Measurements from ENCODE around the gene ACTR3C.
A peak's percentile ranks its signal among the peaks of the same experiment; 100 is the strongest.

ACTR3C gene

DNA sequence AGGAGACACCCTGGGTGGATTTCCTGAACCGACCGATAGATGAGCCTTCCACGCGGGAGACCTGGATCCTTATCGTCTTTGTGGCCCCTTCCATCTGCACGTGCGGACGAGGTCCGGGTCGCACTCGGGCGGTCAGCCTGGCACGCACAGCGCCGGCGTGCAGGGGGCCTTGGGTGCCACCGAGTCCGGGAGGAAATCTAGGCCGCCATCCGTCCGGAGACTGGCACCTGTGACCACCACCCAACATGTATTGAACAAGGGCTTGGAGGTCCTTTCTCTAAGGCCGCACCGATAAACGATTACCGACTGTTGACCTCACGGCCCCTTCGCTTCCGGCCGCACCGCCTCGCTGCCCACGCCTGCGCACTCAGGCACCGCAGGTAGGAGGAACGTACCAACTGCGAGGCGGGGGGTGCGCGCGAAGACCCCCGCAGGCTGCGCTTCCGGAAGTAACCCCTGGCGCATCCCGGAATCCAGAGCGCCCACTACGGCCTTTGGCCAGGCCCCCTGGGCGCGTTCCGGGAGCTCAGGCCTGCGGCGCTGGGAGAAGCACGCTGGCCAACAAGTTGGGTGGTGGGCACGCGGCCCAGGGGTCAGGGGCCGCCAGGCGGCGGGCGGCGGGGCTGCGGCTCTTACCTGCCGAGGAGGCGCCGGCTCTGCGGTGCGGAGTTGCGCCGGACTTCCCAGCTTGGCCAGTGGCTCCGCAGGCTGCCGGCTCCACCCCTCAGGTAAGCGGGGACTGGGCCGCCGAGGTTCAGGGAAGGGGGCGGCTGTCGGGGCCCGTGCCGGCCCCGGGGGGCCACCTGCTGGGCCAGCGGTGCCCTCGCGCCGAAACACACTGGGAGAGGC is at the start of gene ACTR3C, which contains the start of gene LRRC61:
TSS of gene ACTR3C (minus strand) at position 713 of the 849 bp plus-strand sequence. CDS start 28,249 bp downstream, outside the sequence.
TSS of gene LRRC61 (plus strand) at position 523 of the 849 bp plus-strand sequence. CDS start 13,507 bp downstream, outside the sequence.
- peak; percentile 22 to 51 for DNase-seq (ENCODE audit: extremely low read depth in 1 of 2, low read depth in 1 of 2)

DNA sequence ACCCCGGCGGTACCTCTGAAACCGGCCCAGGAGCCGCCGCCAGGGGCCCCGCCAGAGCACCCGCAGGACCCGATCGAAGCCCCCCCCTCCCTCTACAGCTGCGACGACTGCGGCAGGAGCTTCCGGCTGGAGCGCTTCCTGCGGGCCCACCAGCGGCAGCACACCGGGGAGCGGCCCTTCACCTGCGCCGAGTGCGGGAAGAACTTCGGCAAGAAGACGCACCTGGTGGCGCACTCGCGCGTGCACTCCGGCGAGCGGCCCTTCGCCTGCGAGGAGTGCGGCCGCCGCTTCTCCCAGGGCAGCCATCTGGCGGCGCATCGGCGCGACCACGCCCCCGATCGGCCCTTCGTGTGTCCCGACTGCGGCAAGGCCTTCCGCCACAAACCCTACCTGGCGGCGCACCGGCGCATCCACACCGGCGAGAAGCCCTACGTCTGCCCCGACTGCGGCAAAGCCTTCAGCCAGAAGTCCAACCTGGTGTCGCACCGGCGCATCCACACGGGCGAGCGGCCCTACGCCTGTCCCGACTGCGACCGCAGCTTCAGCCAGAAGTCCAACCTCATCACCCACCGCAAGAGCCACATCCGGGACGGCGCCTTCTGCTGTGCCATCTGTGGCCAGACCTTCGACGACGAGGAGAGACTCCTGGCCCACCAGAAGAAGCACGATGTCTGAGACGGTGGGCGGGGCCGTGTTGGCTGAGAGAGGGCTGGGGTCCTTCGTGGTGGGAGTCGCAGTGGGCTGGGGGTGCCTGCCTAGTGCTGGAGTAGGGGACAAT is 49.1 kb upstream of the ACTR3C start:
- no peak for DNase-seq (ENCODE audit: extremely low read depth in 1 of 2, low read depth in 1 of 2)

DNA sequence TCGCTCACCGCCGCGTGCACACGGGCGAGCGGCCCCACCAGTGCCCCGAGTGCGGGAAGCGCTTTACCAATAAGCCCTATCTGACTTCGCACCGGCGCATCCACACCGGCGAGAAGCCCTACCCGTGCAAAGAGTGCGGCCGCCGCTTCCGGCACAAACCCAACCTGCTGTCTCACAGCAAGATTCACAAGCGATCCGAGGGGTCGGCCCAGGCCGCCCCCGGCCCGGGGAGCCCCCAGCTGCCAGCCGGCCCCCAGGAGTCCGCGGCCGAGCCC is 48.6 kb upstream of the ACTR3C start:
- no peak for DNase-seq (ENCODE audit: extremely low read depth in 1 of 2, low read depth in 1 of 2)

DNA sequence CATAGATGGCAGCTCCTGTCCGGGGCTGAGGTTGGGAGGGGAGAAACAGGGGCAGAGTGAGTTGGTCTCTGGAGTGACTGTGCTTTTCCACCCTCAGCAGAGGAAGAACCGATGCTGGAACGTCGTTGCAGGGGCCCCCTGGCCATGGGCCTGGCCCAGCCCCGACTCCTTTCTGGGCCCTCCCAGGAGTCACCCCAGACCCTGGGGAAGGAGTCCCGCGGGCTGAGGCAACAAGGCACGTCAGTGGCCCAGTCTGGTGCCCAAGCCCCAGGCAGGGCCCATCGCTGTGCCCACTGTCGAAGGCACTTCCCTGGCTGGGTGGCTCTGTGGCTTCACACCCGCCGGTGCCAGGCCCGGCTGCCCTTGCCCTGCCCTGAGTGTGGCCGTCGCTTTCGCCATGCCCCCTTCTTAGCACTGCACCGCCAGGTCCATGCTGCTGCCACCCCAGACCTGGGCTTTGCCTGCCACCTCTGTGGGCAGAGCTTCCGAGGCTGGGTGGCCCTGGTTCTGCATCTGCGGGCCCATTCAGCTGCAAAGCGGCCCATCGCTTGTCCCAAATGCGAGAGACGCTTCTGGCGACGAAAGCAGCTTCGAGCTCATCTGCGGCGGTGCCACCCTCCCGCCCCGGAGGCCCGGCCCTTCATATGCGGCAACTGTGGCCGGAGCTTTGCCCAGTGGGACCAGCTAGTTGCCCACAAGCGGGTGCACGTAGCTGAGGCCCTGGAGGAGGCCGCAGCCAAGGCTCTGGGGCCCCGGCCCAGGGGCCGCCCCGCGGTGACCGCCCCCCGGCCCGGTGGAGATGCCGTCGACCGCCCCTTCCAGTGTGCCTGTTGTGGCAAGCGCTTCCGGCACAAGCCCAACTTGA is 48.0 kb upstream of the ACTR3C start:
- DNase-seq (ENCODE audit: extremely low read depth in 1 of 2, low read depth in 1 of 2): no peak

DNA sequence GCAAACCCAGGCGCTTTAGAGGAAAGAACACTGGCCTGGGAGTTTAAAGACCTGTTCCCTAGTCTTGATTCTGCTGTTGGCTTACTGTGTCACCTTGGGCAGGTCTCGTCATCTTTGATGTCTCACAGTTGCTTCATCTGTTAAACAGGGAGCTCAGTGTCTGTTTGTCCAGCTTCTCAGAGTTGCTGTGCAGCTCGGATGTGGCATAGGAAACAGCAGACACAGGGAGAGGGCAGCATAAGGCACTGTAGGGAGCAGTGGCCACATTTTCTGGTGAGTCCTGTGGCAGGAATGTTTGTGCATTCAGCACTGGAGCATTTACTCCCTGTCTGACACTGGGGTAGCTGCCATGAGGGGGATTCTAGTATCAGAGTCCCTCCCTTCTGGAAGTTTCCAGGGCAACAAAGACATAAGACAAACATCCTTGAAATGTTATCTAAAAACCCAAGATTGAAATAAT is 47.3 kb upstream of the ACTR3C start:
- DNase-seq (ENCODE audit: extremely low read depth in 1 of 2, low read depth in 1 of 2): no peak

DNA sequence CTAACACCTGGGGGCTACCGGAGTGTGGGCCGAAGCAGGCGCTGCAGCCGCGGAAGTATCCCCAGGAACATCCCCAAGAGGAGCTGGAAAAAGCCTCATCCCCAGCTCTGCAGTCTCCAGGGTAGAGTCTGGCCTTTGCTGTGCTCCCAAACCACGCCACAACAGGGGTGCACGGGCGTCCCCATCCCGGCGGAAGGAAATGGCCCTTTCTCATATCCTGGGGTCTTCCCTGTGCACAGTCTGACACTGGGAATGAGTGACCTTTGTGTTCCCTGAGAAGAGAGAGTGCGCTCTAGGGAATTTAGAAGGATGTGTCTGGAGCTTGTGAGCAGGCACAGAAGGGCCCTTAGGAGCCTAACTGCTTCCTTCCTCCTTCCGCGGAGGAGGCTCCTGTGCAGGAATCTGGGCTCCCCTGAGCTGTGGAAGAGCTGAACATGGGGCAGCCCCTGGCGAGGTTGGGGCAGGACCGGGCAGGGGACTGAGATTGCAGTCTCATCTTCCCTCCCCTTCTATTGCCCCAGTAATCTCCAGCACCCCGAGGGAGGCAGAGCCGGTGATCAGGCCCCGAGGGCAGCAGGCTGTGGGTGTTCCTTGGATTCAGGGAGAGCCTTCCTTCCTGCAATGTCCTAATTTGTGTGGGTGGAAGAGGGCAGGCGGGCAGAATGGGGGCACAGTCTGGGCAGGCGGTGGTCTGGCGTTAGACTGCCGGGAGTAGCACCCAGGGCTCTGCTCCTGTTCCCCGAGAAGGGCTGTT is 46.6 kb upstream of the ACTR3C start:
- DNase-seq (ENCODE audit: extremely low read depth in 1 of 2, low read depth in 1 of 2): no peak

DNA sequence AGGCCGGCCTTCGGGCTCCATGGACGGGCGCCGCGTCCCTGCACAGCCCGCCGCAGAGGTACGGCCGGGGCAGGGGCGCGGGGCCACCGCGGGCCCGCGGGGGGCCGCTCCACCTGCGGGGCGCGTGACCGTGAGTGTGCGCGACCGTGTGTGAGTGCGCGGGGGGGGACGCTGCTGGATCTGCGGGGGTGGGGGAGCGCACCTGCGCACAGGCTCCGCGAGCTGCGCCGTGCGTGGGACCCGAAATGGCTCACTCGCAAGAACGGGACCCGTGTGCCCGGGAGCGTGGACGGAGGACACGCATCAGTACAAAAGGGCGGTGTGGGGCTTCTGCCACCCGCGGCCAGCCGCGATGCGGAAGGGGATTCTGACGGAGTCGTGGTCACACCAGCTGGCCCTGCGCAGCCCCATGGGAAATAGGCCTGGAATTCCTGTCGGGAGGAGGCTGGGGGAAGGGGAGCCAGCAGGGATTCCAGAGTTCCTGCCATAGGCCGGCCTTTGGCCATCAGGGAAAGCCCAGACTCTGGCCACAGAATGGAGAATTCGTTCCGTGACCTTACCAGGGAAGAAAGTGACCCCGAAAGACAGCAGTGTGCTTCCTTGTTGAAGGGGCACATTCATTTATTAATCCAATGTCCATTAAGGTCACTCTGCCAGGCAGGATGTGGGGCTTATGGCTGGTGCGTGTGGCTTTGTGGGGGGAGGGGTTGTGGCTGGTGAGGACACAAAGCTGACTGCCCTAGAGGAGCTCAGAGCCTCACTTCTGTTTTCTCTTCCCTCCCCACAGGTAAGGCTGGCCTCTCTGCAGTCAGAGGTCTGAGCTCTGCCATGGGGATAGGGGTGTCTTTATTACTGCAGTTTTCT is 45.8 kb upstream of the ACTR3C start:
- DNase-seq (ENCODE audit: extremely low read depth in 1 of 2, low read depth in 1 of 2): peak in 1 of 2 donors; percentile 46

DNA sequence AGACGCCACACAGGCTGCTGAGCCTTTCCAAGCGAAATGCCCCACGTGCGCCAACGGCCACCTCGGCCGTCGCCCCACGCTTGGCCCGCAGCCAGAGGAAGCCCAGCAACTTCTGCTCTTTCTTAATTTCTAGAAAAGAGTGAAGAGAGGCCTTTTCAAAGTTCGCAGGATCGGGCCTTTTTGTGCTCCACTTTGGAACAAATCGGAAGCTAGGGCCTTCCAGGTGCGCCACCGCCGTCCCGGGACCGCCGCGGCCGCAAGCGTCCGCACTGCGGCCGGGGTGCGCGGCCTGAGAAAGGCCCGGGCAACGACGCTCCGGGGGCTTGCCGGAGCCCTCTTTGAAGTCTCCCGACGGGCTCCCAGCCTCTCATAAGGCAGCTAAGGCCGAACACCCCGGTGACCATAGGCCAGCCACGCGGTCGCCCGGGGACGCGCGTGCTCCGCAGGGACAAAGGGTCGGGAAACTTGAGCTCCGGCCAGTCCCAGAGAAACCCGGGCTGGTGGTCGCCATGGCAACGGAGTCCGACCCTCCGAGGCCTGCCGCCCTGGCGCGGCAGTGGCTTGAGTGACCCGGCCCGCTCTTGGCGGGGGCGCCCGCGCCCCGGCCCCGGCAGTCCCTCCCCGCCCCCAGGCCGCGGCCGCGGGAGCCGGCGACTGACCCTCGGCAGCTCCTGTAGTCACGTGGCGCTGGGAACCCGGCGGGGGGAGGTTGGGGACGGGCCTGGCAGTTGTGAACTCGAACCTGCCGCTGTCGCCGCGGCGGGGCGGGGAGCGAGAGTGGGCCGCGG is 44.9 kb upstream of the ACTR3C start, which contains the start of gene REPIN1:
TSS of gene REPIN1 (plus strand) at position 727 of the 788 bp plus-strand sequence. CDS start 890 bp downstream, outside the sequence.
- peak; percentile 62 to 76 for DNase-seq (ENCODE audit: extremely low read depth in 1 of 2, low read depth in 1 of 2)

DNA sequence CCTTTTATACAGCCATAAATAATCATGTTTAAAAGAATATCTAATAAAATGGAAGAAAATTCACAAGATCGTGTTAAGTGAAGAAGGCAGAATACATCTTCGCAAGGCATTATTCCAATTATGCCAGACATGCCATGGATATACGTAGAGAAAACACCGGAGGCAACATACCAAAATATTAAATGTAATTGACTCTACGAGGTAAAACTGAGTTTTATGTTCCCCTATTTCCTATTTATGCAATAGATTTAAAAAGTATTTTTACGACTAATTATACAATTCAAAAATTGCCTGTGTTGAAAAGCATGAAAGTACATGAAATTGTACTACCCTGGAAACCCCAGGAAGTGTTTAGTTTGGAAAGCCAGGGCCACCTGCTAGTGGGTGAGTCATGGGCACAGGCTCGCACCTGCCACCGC is 44.3 kb upstream of the ACTR3C start:
- no peak for DNase-seq (ENCODE audit: extremely low read depth in 1 of 2, low read depth in 1 of 2)

DNA sequence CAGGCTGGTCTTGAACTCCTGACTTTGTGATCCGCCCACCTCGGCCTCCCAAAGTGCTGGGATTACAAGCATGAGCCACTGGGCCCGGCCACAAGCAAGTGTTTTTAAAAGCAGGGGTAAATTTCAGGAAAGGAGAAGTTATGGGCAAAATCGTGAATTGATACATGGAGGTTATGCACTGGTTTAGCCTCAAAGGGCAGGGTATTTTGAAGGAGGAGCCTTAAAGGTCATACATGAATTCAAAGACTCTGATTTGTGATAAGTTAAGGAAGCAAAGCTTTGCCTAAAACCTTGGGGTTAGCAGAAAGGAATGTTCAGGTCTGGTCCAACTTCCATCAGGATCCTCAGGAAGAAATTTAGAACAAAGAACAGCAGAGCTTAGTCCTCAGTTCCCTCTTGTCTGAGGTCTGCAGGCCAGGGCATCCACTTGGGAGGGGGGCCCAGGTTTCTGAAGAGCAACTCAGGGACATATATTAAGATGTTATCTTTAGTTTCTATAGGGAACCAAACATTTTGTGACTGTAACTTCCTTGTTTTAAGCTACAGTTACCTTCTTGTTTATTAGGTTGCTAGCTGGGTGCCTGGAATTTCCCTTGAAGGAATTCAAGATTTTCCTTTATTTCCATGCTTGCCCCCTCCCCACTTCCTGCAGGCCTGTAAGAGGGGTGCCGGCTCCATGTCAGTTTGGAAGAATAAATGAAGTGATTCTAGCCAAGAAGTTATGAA is 42.5 kb upstream of the ACTR3C start:
- no peak for DNase-seq (ENCODE audit: extremely low read depth in 1 of 2, low read depth in 1 of 2)

DNA sequence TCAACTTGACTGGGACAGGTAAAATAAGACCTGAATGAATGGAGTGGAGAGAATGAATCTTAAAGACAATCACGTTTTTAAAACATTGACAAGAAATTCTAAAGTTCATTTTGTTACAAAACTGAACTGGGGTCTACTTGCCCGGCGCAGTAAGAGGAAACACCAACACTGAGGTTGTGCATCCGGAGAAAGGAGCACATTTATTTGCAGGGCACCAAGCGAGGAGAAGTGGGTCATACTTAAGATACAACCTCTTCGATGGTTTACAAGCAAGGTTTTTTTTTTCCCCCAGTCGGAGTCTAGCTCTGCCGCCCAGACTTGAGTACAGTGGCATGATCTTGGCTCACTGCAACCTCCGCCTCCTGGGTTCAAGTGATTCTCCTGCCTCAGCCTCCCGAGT is 41.8 kb upstream of the ACTR3C start:
- no peak for DNase-seq (ENCODE audit: extremely low read depth in 1 of 2, low read depth in 1 of 2)

DNA sequence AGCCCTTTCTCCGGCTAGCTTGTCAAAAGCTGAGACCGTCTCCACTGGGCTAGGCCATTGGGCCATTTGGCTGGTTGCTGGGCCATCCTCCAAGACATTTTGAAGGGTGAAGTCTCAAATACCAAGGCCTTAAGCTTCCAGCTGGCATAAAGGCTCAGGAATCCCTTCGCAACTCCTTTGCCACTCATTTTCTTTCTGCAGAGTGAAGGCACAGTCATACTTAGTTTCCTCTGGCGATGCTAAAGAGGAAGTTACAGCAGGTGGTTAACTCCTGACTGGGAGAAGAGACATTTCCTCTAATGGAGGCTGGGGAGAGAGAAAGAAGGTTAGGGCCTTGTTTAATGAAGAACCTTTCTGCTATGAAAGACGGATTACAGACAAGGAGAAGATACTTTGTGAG is 40.5 kb upstream of the ACTR3C start:
- DNase-seq (ENCODE audit: extremely low read depth in 1 of 2, low read depth in 1 of 2): no peak

DNA sequence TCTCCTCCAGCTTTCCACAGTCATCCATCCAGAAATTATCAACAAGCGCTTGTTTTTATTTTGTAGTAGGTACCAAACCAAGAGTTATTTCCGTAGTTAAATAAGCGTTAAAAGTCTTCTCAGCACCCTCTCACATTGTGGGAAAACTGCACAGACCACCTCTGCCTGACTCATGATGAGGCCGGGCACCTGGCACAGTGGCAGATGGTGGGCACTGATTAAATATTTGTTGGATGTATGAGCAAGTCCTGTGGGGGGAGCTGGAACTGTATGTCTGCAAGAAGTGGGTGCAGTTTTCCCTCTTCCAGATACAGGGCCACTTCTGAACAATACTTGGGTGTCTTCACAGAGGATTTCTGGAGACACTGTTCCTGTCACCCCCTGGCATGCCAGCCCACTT is 40.0 kb upstream of the ACTR3C start:
- no peak for DNase-seq (ENCODE audit: extremely low read depth in 1 of 2, low read depth in 1 of 2)

DNA sequence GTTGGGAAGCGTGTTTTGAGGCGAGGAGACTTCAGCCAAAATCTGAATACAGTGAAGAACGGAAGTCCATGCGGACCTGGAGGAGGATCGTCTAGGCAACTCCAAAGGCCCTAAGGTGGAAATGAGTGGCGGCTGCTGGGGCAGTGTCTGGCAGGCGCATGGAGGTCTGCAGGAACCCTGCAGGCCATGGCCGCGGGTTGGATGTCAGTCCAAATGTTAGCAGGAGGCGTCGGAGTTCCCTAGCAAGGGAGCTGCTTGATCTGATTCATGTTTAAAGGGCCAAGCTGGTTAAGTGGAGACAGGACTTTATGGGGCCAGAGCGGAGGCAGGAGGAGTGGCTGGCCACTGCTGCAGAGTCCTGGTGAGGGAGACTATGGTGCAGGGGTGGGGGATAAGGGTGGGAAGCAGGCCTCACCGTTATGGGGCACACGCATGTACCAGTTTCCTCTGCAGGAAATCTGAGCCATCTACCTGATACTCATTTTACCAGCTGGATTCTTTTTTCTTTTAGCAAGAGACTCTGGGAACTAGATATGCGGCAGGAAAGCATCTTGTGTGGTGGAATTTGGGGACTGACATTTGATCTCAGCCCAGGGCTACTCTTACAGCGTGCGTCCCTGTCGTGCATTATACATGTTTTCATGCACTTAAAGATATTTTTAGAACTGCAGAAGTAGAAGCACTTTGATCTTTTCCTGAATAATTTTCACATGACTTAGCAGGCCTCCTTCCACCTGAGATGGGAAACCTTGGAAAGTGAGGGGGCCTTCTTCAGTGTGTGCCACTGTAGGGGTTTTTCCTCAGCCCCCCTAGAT is 38.7 kb upstream of the ACTR3C start:
- no peak for DNase-seq (ENCODE audit: extremely low read depth in 1 of 2, low read depth in 1 of 2)

DNA sequence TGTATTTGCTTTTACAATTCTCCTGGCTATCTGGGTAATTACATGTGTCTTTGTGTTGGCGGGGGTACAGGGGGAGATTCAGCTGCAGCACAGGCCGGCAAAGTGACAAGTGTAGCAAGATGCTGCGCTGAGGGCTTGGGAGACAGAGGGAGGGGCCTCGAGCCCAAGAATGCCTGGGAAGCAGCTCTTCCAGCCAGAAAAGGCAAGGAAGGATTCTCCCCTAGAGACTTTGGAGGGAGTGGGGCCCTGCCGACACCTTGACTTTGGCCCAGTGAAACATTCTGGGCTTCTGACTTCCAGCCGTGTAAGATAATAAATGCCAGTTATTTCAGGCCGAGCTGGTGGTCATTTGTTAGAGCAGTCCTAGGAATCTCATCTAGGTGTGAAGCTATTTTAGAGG is 38.1 kb upstream of the ACTR3C start:
- no peak for DNase-seq (ENCODE audit: extremely low read depth in 1 of 2, low read depth in 1 of 2)

DNA sequence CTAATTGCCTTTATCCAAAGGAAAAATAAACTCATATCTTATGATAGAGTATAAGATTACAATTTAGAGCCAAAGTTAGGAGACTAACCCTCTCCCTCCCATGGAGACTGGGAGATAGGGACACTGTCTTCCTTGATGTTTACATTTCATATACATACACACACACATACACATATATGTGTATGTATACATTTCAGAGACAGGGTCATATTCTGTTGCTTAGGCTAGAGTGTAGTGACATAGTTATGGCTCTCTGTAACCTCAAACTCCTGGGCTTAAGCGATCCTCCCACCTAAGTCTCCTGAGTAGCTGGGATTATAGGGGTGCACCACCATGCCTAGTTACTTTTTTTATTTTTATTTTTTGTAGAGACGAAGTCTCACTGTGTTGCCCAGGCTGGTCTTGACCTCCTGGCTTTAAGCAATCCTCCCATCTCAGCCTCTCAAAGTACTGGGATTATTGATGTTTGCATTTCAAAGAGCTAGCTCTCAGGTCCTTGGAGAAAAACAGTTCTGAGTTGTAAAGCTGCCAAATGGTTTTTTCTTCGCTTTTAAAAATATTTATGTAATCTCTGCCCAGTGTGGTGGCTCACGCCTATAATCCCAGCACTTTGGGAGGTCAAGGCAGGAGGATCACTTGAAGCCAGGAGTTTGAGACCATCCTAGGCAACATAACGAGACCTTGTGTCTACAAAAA is 37.2 kb upstream of the ACTR3C start:
- no peak for DNase-seq (ENCODE audit: extremely low read depth in 1 of 2, low read depth in 1 of 2)
